Measurements from ENCODE around the gene R3HDM2.
"Not testable (repeated sequence)": the region's sequence is repeated elsewhere in the genome, so short reads cannot be mapped to it uniquely, and the experiment has no call there.

R3HDM2 gene

GRCh38 chr12:57410534-57410933, 20.3 kb downstream of the R3HDM2 start:
- Histone ChIP-seq H3K9me3 (ENCODE audit: low read length) (no peaks in the 10 kb centered on the region), H3K4me1 (ENCODE audit: insufficient read depth, low read length, severe bottlenecking) (peaks cover 6% of the 10 kb centered on the region), H3K27ac (ENCODE audit: low read depth, low read length, poor library complexity, severe bottlenecking) (no peak overlapping the region), H3F3A (ENCODE audit: insufficient read depth, low read length) (no peaks in the 10 kb centered on the region), H3K4me3 (ENCODE audit: low read depth, low read length, poor library complexity, severe bottlenecking) (no peak overlapping the region), H3K79me2 (ENCODE audit: insufficient read depth, low read length) (peaks cover 29% of the 10 kb centered on the region), H3K36me3 (ENCODE audit: insufficient read depth, low read length) (no peaks in the 10 kb centered on the region), H3K9ac (ENCODE audit: low read length) (no peak overlapping the region), H3K9me2 (ENCODE audit: low read depth, low read length) (no peaks in the 10 kb centered on the region), H2AFZ (ENCODE audit: low read length) (no peak overlapping the region), H3K4me2 (ENCODE audit: low read length) (no peak overlapping the region), H3K27me3 (ENCODE audit: insufficient read depth, low read length) (no peaks in the 10 kb centered on the region), H4K20me1 (ENCODE audit: insufficient read depth, low read length) (no peaks in the 10 kb centered on the region)
- no peak for TF ChIP-seq CTCF (IDR thresholded peaks at IDR 0.05; ENCODE audit: low read length)
- no peak for TF ChIP-seq EZH2 (IDR thresholded peaks at IDR 0.05; ENCODE audit: borderline replicate concordance, low read length)

GRCh38 chr12:57404966-57405640, 25.7 kb downstream of the R3HDM2 start:
- H3K9ac ChIP-seq (ENCODE audit: low read length): no peak overlapping the region
- peaks cover 4% of the 10 kb centered on the region for H3K4me1 ChIP-seq (ENCODE audit: insufficient read depth, low read length, severe bottlenecking)
- TF ChIP-seq EZH2 (IDR thresholded peaks at IDR 0.05; ENCODE audit: borderline replicate concordance, low read length) (no peak), CTCF (IDR thresholded peaks at IDR 0.05; ENCODE audit: low read length) (no peak)
- no peak overlapping the region for H3K4me3 ChIP-seq (ENCODE audit: low read depth, low read length, poor library complexity, severe bottlenecking)
- H2AFZ ChIP-seq (ENCODE audit: low read length): no peak overlapping the region
- H3K27ac ChIP-seq (ENCODE audit: low read depth, low read length, poor library complexity, severe bottlenecking): no peak overlapping the region
- H3K9me3 ChIP-seq (ENCODE audit: low read length): no peaks in the 10 kb centered on the region
- no peaks in the 10 kb centered on the region for H3K27me3 ChIP-seq (ENCODE audit: insufficient read depth, low read length)
- H3K4me2 ChIP-seq (ENCODE audit: low read length): no peak overlapping the region
- H3K9me2 ChIP-seq (ENCODE audit: low read depth, low read length): no peaks in the 10 kb centered on the region
- no peaks in the 10 kb centered on the region for H3F3A ChIP-seq (ENCODE audit: insufficient read depth, low read length)
- H3K79me2 ChIP-seq (ENCODE audit: insufficient read depth, low read length): peaks cover 8% of the 10 kb centered on the region
- H3K36me3 ChIP-seq (ENCODE audit: insufficient read depth, low read length): no peaks in the 10 kb centered on the region
- H4K20me1 ChIP-seq (ENCODE audit: insufficient read depth, low read length): no peaks in the 10 kb centered on the region

- H3K9me3 ChIP-seq (ENCODE audit: low read length); H3K4me3 ChIP-seq (ENCODE audit: low read depth, low read length, poor library complexity, severe bottlenecking); H4K20me1 ChIP-seq (ENCODE audit: insufficient read depth, low read length); H3K4me2 ChIP-seq (ENCODE audit: low read length); H2AFZ ChIP-seq (ENCODE audit: low read length); H3K79me2 ChIP-seq (ENCODE audit: insufficient read depth, low read length); H3K9ac ChIP-seq (ENCODE audit: low read length); H3F3A ChIP-seq (ENCODE audit: insufficient read depth, low read length); H3K27ac ChIP-seq (ENCODE audit: low read depth, low read length, poor library complexity, severe bottlenecking); H3K9me2 ChIP-seq (ENCODE audit: low read depth, low read length); H3K36me3 ChIP-seq (ENCODE audit: insufficient read depth, low read length); H3K4me1 ChIP-seq (ENCODE audit: insufficient read depth, low read length, severe bottlenecking); H3K27me3 ChIP-seq (ENCODE audit: insufficient read depth, low read length): not testable (repeated sequence)
Measured at GRCh38 chr12:57402156-57402555, 28.7 kb downstream of the R3HDM2 start.

- Histone ChIP-seq H3K36me3 (ENCODE audit: insufficient read depth, low read length) (no peaks in the 10 kb centered on the region), H4K20me1 (ENCODE audit: insufficient read depth, low read length) (no peaks in the 10 kb centered on the region), H2AFZ (ENCODE audit: low read length) (no peak overlapping the region), H3F3A (ENCODE audit: insufficient read depth, low read length) (no peaks in the 10 kb centered on the region), H3K27ac (ENCODE audit: low read depth, low read length, poor library complexity, severe bottlenecking) (no peak overlapping the region), H3K79me2 (ENCODE audit: insufficient read depth, low read length) (no peaks in the 10 kb centered on the region; the same call in 1 of the 2 replicates), H3K4me1 (ENCODE audit: insufficient read depth, low read length, severe bottlenecking) (peaks cover 4% of the 10 kb centered on the region), H3K4me2 (ENCODE audit: low read length) (no peak overlapping the region), H3K4me3 (ENCODE audit: low read depth, low read length, poor library complexity, severe bottlenecking) (no peak overlapping the region), H3K9me2 (ENCODE audit: low read depth, low read length) (no peaks in the 10 kb centered on the region), H3K9ac (ENCODE audit: low read length) (no peak overlapping the region), H3K27me3 (ENCODE audit: insufficient read depth, low read length) (no peaks in the 10 kb centered on the region), H3K9me3 (ENCODE audit: low read length) (no peaks in the 10 kb centered on the region)
- TF ChIP-seq CTCF (IDR thresholded peaks at IDR 0.05; ENCODE audit: low read length) (no peak), EZH2 (IDR thresholded peaks at IDR 0.05; ENCODE audit: borderline replicate concordance, low read length) (no peak)
Measured at GRCh38 chr12:57401165-57401564, 29.7 kb downstream of the R3HDM2 start.

- H3K4me1 ChIP-seq (ENCODE audit: insufficient read depth, low read length, severe bottlenecking); H3K36me3 ChIP-seq (ENCODE audit: insufficient read depth, low read length); H3K4me2 ChIP-seq (ENCODE audit: low read length); H3K27ac ChIP-seq (ENCODE audit: low read depth, low read length, poor library complexity, severe bottlenecking); H3K9me2 ChIP-seq (ENCODE audit: low read depth, low read length); H3K9ac ChIP-seq (ENCODE audit: low read length); H3K9me3 ChIP-seq (ENCODE audit: low read length); H3K79me2 ChIP-seq (ENCODE audit: insufficient read depth, low read length); H4K20me1 ChIP-seq (ENCODE audit: insufficient read depth, low read length); H3K27me3 ChIP-seq (ENCODE audit: insufficient read depth, low read length); H2AFZ ChIP-seq (ENCODE audit: low read length); H3K4me3 ChIP-seq (ENCODE audit: low read depth, low read length, poor library complexity, severe bottlenecking); H3F3A ChIP-seq (ENCODE audit: insufficient read depth, low read length): not testable (repeated sequence)
Measured at GRCh38 chr12:57399718-57400463, 31.0 kb downstream of the R3HDM2 start.

All from OCI-LY1 (cell line).